Activated CD4-positive, alpha-beta T cell treated with anti-CD3 and anti-CD28 coated beads, Interleukin-2, amount 10 ng/mL, durations not matched to agents 7 days and 5 days (primary cell): ENCODE results near the gene UNKL. TPM values are rescaled to one million over a fixed set of nuclear protein-coding genes. Genes with fewer than 3 reads are reported as not detected.

Experiments
- CTCF ChIA-PET: fragments of 350-600 bp; sonication (Branson Sonifier 250); formaldehyde crosslinking; loops from one replicate; lab custom pipeline; 2021; ENCODE audit warnings: antibody characterized with exemption; lab: Charles Lee
- POLR2A ChIA-PET: fragments of 350-600 bp; sonication (Branson Sonifier 250); formaldehyde crosslinking; loops from one replicate; lab custom pipeline; 2021; ENCODE audit warnings: antibody characterized with exemption; lab: Charles Lee
- DNase-seq: peaks from one replicate; pipeline ENCODE4 v3.0.0-alpha.2; 2020
- H3K27ac Mint-ChIP-seq: one replicate; pipeline ENCODE4 v1.8.0; 2021; ENCODE audit warnings: mild to moderate bottlenecking, moderate library complexity, mixed read lengths
- H3K27me3 Mint-ChIP-seq: one replicate; pipeline ENCODE4 v1.8.0; 2021; ENCODE audit warnings: mixed read lengths
- H3K36me3 Mint-ChIP-seq: one replicate; pipeline ENCODE4 v1.8.0; 2021; ENCODE audit warnings: low read depth, mixed read lengths
- H3K4me1 Mint-ChIP-seq: one replicate; pipeline ENCODE4 v1.8.0; 2021; ENCODE audit warnings: mixed read lengths
- H3K4me3 Mint-ChIP-seq: one replicate; pipeline ENCODE4 v1.8.0; 2021; ENCODE audit warnings: mild to moderate bottlenecking, moderate library complexity, mixed read lengths
- H3K9me3 Mint-ChIP-seq: one replicate; pipeline ENCODE4 v1.8.0; 2021; ENCODE audit warnings: mixed read lengths
- total RNA-seq, 2 experiments: library from RNA; stranded (reverse); gene quantifications; one replicate each; pipeline ENCODE4 v1.2.3, GENCODE V29; 2021

UNKL gene
- total RNA-seq, 2 experiments from 2014 or later: 31.8 to 37.9 TPM

DNA sequence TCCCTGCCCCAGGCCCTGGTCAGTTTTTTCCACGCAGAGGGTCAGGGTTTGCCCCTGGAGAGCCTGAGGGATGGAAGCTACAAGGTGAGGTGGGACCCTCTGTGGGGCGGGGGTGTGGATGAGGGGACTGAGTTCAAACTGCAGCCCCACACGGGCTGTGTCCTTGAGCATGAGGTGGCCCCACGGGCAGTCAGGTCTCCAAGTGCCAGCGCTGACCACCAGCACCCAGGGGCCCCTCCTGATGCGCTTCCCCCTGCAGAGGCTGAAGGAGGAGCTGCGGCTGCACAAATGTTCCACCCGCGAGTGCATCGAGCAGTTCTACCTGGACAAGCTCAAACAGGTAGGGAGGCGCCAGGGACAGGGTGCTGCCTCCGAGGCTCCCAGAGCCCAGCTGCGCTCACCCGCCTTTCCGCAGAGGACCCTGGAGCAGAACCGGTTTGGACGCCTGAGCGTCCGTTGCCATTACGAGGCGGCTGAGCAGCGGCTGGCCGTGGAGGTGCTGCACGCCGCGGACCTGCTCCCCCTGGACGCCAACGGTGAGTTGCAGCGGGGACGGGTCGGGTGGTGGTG, 67.1 kb downstream of the UNKL start:
- H3K4me1 Mint-ChIP-seq: peaks cover 25% of the 10 kb centered on the region
- no peak overlapping the region for H3K27ac Mint-ChIP-seq
- H3K36me3 Mint-ChIP-seq: no peaks in the 10 kb centered on the region
- no peak for DNase-seq
- POLR2A ChIA-PET: no interaction called here
- CTCF ChIA-PET: interaction anchor here (0.6 to 2.0 kb wide), 2 partner anchors 16 to 359 kb away, joined by 3 to 5 read pairs; partner anchors contain the start of gene MAPK8IP3
- no peak overlapping the region for H3K4me3 Mint-ChIP-seq
- no peaks in the 10 kb centered on the region for H3K27me3 Mint-ChIP-seq
- H3K9me3 Mint-ChIP-seq: no peaks in the 10 kb centered on the region

- Mint-ChIP-seq H3K9me3 (no peaks in the 10 kb centered on the region), H3K27ac (no peak overlapping the region), H3K27me3 (no peaks in the 10 kb centered on the region), H3K36me3 (no peaks in the 10 kb centered on the region), H3K4me1 (peaks cover 26% of the 10 kb centered on the region), H3K4me3 (no peak overlapping the region)
- CTCF ChIA-PET: interaction anchor here (0.6 to 2.0 kb wide), 2 partner anchors 17 to 360 kb away, joined by 3 to 5 read pairs; partner anchors contain the start of gene MAPK8IP3
- POLR2A ChIA-PET: no interaction called here
- DNase-seq: no peak
Observed at GRCh38 chr16:1346422-1347285, 67.8 kb downstream of the UNKL start.

- ChIA-PET POLR2A (no interaction called here), CTCF (no interaction called here)
- H3K9me3 Mint-ChIP-seq: no peaks in the 10 kb centered on the region
- DNase-seq: no peak
- H3K4me3 Mint-ChIP-seq: no peak overlapping the region
- no peaks in the 10 kb centered on the region for H3K36me3 Mint-ChIP-seq
- H3K27ac Mint-ChIP-seq: no peak overlapping the region
- H3K27me3 Mint-ChIP-seq: no peaks in the 10 kb centered on the region
- H3K4me1 Mint-ChIP-seq: peaks cover 24% of the 10 kb centered on the region
Observed at GRCh38 chr16:1345651-1346421, 68.7 kb downstream of the UNKL start.

DNA sequence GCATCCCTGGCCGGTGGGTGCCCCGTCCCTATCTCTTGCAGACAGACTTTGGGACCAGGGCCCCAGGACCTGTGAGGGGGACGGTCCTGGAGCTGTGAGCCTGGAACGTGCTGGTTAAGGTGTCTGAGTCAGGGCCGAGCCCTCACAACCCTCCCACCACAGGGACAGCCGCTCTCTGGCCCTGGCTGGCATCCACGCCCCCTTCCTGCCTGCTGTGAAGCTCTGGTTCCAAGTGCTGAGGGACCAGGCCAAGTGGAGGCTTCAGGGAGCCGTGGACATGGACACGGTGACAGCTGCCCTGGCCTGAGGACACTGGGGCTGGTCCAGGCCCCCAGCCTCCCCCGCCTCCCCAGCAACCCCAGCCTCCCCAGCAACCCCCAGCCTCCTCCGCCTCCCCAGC, 69.4 kb downstream of the UNKL start:
- POLR2A ChIA-PET: no interaction called here
- Mint-ChIP-seq H3K9me3 (no peaks in the 10 kb centered on the region), H3K4me3 (no peak overlapping the region), H3K27ac (no peak overlapping the region), H3K4me1 (peaks cover 19% of the 10 kb centered on the region), H3K36me3 (no peaks in the 10 kb centered on the region), H3K27me3 (no peaks in the 10 kb centered on the region)
- no peak for DNase-seq
- CTCF ChIA-PET: interaction anchor here (1.0 kb wide), 1 partner anchor 11 kb away, joined by 3 read pairs; no protein-coding TSS in a partner anchor

DNA sequence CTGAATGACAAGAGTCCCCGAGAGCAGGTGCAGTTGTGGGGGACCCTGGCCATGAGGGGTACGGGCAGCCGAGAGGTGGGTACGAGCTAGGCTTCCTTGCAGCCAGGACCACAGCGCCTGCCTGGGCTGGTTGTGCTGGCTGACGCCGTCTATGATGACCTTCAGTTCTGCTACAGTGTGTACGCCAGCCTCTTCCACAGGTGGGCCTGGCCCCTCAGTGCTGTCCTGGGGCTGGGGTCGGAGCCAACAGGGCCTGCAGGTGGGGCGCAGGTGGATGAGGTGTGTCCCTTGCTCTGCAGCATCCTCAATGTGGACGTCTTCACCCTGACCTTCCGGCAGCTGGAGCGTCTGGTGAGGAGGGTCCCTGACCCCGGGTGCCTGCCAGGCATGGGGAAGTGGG, 70.0 kb downstream of the UNKL start:
- H3K4me3 Mint-ChIP-seq: no peak overlapping the region
- POLR2A ChIA-PET: no interaction called here
- no peak overlapping the region for H3K27ac Mint-ChIP-seq
- peaks cover 17% of the 10 kb centered on the region for H3K4me1 Mint-ChIP-seq
- CTCF ChIA-PET: interaction anchor here (0.9 to 1.3 kb wide), 3 partner anchors 12 to 25 kb away, joined by 3 to 4 read pairs (median 4); no protein-coding TSS in a partner anchor
- no peaks in the 10 kb centered on the region for H3K36me3 Mint-ChIP-seq
- no peaks in the 10 kb centered on the region for H3K9me3 Mint-ChIP-seq
- no peak for DNase-seq
- no peaks in the 10 kb centered on the region for H3K27me3 Mint-ChIP-seq

- Mint-ChIP-seq H3K4me3 (peak overlapping the region; percentile 67), H3K27me3 (no peaks in the 10 kb centered on the region), H3K4me1 (peaks cover 17% of the 10 kb centered on the region), H3K36me3 (no peaks in the 10 kb centered on the region), H3K9me3 (no peaks in the 10 kb centered on the region), H3K27ac (peak overlapping the region; percentile 36)
- POLR2A ChIA-PET: interaction anchor here (0.5 kb wide), 1 partner anchor 11 kb away, joined by 3 read pairs; no protein-coding TSS in a partner anchor
- CTCF ChIA-PET: interaction anchor here (0.5 to 1.3 kb wide), 4 partner anchors 20 to 25 kb away, joined by 3 to 4 read pairs (median 4); no protein-coding TSS in a partner anchor
- DNase-seq: no peak
Observed at GRCh38 chr16:1343428-1344242, 70.9 kb downstream of the UNKL start.

DNA sequence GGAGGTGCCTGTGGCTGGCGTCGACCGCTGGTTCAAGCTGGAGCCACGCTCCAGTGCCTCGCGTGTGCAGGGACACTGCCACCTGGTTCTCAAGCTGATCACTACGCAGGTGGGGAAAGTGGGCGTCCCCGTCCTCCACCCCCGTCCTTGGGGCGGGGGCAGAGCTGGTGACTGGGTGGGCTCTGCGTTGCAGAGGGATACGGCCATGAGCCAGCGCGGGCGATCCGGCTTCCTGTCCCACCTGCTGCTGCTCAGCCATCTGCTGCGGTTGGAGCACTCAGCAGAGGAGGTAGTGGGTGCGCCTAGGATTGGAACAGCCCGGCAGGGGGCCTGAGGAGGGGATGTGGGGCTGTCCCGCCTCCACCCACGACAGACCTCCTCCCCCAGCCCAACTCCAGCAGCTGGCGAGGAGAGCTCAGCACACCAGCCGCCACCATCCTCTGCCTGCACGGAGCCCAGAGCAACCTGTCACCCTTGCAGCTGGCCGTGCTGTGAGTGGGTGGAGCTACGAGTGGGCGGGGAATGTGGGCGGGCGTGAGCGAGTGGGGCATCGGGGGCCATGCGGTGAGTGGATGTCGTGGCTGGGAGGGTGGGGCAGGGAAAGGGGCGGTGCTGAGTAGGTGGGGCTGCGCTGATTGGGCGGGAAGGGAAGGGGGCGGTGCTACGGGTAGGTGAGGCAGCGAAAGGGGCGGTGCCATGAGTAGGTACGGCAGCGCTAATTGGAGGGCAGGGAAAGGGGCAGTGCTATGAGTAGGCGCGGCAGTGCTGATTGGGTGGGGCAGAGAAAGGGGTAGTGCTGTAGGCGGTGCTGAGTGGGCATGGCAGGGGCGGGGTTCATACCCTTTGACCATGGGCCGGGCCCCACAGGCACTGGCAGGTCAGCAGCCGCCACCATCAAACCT, 71.7 kb downstream of the UNKL start:
- Mint-ChIP-seq H3K27me3 (no peaks in the 10 kb centered on the region), H3K4me3 (peak overlapping the region; percentile 67), H3K36me3 (no peaks in the 10 kb centered on the region), H3K27ac (peak overlapping the region; percentile 74), H3K4me1 (peaks cover 17% of the 10 kb centered on the region), H3K9me3 (no peaks in the 10 kb centered on the region)
- CTCF ChIA-PET: interaction anchor here (0.5 to 1.3 kb wide), 4 partner anchors 13 to 25 kb away, joined by 3 to 4 read pairs (median 3); no protein-coding TSS in a partner anchor
- DNase-seq: peak; percentile 98
- POLR2A ChIA-PET: no interaction called here

- Mint-ChIP-seq H3K4me3 (peak overlapping the region; percentile 67), H3K27me3 (no peaks in the 10 kb centered on the region), H3K9me3 (no peaks in the 10 kb centered on the region), H3K27ac (peak overlapping the region; percentile 74), H3K4me1 (peaks cover 17% of the 10 kb centered on the region), H3K36me3 (no peaks in the 10 kb centered on the region)
- CTCF ChIA-PET: interaction anchor here (0.9 to 1.1 kb wide), 2 partner anchors 22 to 27 kb away, joined by 3 to 5 read pairs; no protein-coding TSS in a partner anchor
- DNase-seq: no peak
- POLR2A ChIA-PET: no interaction called here
Observed at GRCh38 chr16:1341495-1342420, 72.7 kb downstream of the UNKL start.

GRCh38 chr16:1340730-1341494, 73.6 kb downstream of the UNKL start:
- no peak overlapping the region for H3K27ac Mint-ChIP-seq
- H3K4me1 Mint-ChIP-seq: peaks cover 17% of the 10 kb centered on the region
- H3K4me3 Mint-ChIP-seq: no peak overlapping the region
- no peaks in the 10 kb centered on the region for H3K9me3 Mint-ChIP-seq
- ChIA-PET CTCF (interaction anchor here (1.1 kb wide), 1 partner anchor 28 kb away, joined by 5 read pairs; no protein-coding TSS in a partner anchor), POLR2A (no interaction called here)
- H3K27me3 Mint-ChIP-seq: peaks cover 6% of the 10 kb centered on the region
- H3K36me3 Mint-ChIP-seq: no peaks in the 10 kb centered on the region
- no peak for DNase-seq
